Kidney (tissue), 14 donors: Measurements from ENCODE around the gene ISCA1. TPM values are rescaled to one million over a fixed set of nuclear protein-coding genes. Genes with fewer than 3 reads are reported as not detected.

ENCODE experiments used
- DNase-seq, 5 donors: peaks; one replicate each; pipeline ENCODE4 v3.0.0-alpha.2; 2013 to 2020
- FAIRE-seq: peaks from 2 replicates; lab custom pipeline; 2012; peaks lifted over from hg19 to GRCh38; lab: Jason Lieb, UNC
- H3K27ac ChIP-seq, 2 donors: one replicate each; pipeline ENCODE4 v1.7.0; 2013; ENCODE audit warnings: low read depth in 2 of 2, low read length in 2 of 2, inconsistent platforms in 1 of 2
- H3K27me3 ChIP-seq: one replicate; pipeline ENCODE4 v1.7.1; 2013; ENCODE audit warnings: low read length, inconsistent platforms; ENCODE audit not compliant: control insufficient read depth, insufficient read depth
- H3K36me3 ChIP-seq, 3 donors: one replicate each; pipeline versions ENCODE4 v1.7.0 to v1.7.1; 2013; ENCODE audit warnings: low read length in 3 of 3, control low read depth in 1 of 3, inconsistent platforms in 1 of 3; ENCODE audit not compliant: insufficient read depth in 3 of 3, control insufficient read depth in 2 of 3
- H3K4me1 ChIP-seq, 3 donors: one replicate each; pipeline versions ENCODE4 v1.7.0 to v1.7.1; 2013; ENCODE audit warnings: low read length in 3 of 3, inconsistent platforms in 1 of 3, low read depth in 1 of 3; ENCODE audit not compliant: control insufficient read depth in 2 of 3, insufficient read depth in 2 of 3
- H3K4me3 ChIP-seq, 3 donors: one replicate each; pipeline versions ENCODE4 v1.7.0 to v1.8.1; 2013; ENCODE audit warnings: low read length in 3 of 3, control low read depth in 1 of 3, inconsistent platforms in 1 of 3
- H3K9ac ChIP-seq, 3 donors: one replicate each; pipeline versions ENCODE4 v1.7.0 to v1.7.1; 2013; ENCODE audit warnings: low read length in 3 of 3, control low read depth in 1 of 3, inconsistent platforms in 1 of 3
- H3K9me3 ChIP-seq, 3 donors: one replicate each; pipeline versions ENCODE4 v1.7.0 to v1.7.1; 2013; ENCODE audit warnings: low read length in 3 of 3, control low read depth in 1 of 3, inconsistent platforms in 1 of 3; ENCODE audit not compliant: control insufficient read depth in 2 of 3, insufficient read depth in 1 of 3
- CTCF ChIP-seq: IDR thresholded peaks from 3 replicates; pipeline ENCODE4 v1.5.1; 2012; ENCODE audit warnings: mild to moderate bottlenecking, moderate library complexity, borderline replicate concordance; ENCODE audit not compliant: insufficient read depth; ENCODE audit errors: extremely low read depth
- intact Hi-C: fragments of 100-400 bp; cut with DNase I; formaldehyde crosslinking; loops from one replicate; pipeline ENCODE4 v1.11.1; 2022
- polyA plus RNA-seq: library from polyadenylated mRNA; stranded (reverse); fragments of 350-450 nt; fragmentation: Illumina TruSeq; extraction: RNeasy Lipid Tissue Mini Kit (QIAGEN cat#74804); gene quantifications from one replicate; pipeline ENCODE4 v1.2.3, GENCODE V29; 2014; ENCODE audit warnings: low read depth, low replicate concordance; ENCODE audit not compliant: insufficient read depth
- total RNA-seq: library from RNA; stranded (reverse); fragmentation: NEBNext Ultra II Directional; extraction: Animal tissue kit (Norgen Biotek cat#: 25700); gene quantifications from one replicate; pipeline ENCODE4 v1.2.1, GENCODE V29; 2021
- donor health status: control.
- donor health status: control.
- donor health status: control.
- donor health status: control.
- donor health status: control.
- donor health status: DM: yes; HTN: yes; CAD: no.
- donor health status: Normal renal cell carcinoma (clear cell type).

Gene ISCA1
- total and polyA plus RNA-seq, 2 donors from 2014 or later = 31.0 to 67.1 TPM

- TF ChIP-seq CTCF = no peak
Observed at GRCh38 chr9:86238861-86239770, 43.2 kb downstream of the ISCA1 start.

DNA sequence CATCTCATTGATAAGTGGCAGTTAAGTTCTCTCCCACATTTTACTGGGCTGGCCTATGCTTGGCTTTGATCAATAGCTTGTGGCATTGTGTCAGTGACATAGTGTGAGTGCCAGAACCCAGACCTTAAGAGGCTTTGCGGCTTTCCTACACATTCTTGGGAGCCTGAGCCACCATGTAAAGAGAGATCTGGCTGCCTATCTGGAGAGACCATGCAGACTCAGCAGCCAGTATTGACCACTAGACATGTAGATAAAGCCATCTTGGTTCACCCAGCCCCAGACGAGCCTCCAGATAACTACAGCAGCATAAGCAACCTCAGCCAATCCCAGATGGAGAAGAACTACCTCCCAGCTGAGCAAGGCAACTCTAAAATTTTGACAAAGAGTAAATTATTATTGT, 51.5 kb downstream of the ISCA1 start:
- Histone ChIP-seq H3K9ac (no peak overlapping the region), H3K9me3 (no peaks in the 10 kb centered on the region), H3K4me3 (no peak overlapping the region), H3K4me1 (no peaks in the 10 kb centered on the region), H3K36me3 (no peaks in the 10 kb centered on the region), H3K27me3 (no peaks in the 10 kb centered on the region), H3K27ac (no peak overlapping the region)
- intact Hi-C loops = no loop called here
- TF ChIP-seq CTCF = no peak
- FAIRE-seq (no peak), DNase-seq (no peak)

More at GRCh38 chr9:86238861-86239770, 43.2 kb downstream of the ISCA1 start:
- Histone ChIP-seq H3K36me3 (no peaks in the 10 kb centered on the region), H3K27ac (no peak overlapping the region), H3K9me3 (no peaks in the 10 kb centered on the region), H3K9ac (no peak overlapping the region), H3K4me3 (no peak overlapping the region), H3K4me1 (no peaks in the 10 kb centered on the region), H3K27me3 (no peaks in the 10 kb centered on the region)
- intact Hi-C loops = no loop called here
- peak; percentile 71 for FAIRE-seq
- peak in 4 of 5 donors; percentile 54 to 69 (median 60) for DNase-seq

DNA sequence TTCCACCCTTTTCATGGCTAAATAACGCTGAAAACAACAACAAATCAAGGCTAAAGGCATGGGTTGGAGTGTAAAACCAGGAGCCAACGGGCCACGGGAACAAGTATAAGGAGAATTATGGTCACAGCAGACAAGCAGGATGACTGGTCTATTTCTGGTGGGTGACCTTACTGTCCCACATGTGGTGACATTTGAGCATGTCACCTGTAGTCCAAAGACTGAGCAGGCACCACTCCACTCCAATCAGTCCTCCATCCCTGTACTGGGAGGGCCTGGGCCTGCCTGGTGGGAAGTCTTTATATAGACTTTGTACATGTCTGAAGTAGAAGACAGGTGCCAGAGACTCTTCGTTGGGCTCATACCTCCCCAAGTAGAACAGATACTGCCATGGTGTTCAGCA, 59.7 kb downstream of the ISCA1 start:
- DNase-seq (no peak), FAIRE-seq (no peak)
- intact Hi-C loops = no loop called here
- no peaks in the 10 kb centered on the region for H3K36me3 ChIP-seq
- no peak overlapping the region for H3K9ac ChIP-seq
- no peak for TF ChIP-seq CTCF
- H3K27me3 ChIP-seq = no peaks in the 10 kb centered on the region
- H3K4me3 ChIP-seq = no peak overlapping the region
- H3K27ac ChIP-seq = no peak overlapping the region
- H3K4me1 ChIP-seq = no peaks in the 10 kb centered on the region
- no peaks in the 10 kb centered on the region for H3K9me3 ChIP-seq
